ENCODE data around the gene CACNA2D3.

DNA sequence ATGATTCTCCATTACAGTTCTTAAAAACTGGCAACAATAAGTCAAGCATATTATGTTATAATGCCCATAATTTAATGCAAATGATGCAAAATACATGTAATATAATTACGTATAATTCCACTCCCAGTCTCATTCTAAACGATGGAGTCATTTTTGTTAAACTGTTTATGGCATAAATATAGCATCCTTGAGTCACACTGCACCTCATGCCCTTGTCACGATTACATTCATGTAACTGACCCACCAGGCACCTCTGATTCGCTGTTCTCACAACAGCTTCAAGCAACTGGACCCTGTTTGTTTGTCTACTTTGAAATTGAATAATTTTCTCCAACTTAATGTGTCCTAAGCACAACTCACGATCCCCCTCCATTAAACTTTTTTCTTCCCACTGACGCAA lies 953.5 kb downstream of the CACNA2D3 start:
- TF ChIP-seq, protein P1, sequence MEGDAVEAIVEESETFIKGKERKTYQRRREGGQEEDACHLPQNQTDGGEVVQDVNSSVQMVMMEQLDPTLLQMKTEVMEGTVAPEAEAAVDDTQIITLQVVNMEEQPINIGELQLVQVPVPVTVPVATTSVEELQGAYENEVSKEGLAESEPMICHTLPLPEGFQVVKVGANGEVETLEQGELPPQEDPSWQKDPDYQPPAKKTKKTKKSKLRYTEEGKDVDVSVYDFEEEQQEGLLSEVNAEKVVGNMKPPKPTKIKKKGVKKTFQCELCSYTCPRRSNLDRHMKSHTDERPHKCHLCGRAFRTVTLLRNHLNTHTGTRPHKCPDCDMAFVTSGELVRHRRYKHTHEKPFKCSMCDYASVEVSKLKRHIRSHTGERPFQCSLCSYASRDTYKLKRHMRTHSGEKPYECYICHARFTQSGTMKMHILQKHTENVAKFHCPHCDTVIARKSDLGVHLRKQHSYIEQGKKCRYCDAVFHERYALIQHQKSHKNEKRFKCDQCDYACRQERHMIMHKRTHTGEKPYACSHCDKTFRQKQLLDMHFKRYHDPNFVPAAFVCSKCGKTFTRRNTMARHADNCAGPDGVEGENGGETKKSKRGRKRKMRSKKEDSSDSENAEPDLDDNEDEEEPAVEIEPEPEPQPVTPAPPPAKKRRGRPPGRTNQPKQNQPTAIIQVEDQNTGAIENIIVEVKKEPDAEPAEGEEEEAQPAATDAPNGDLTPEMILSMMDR (IDR thresholded peaks at IDR 0.05; ENCODE audit: insufficient read depth, low read depth, low read length), result no peak
- TF ChIP-seq EZH2 (IDR thresholded peaks at IDR 0.05; ENCODE audit: insufficient read depth, low read length), result no peak
